Glutamatergic neuron (in vitro differentiated cells): ENCODE data around the gene NEK10. TPM values are rescaled to one million over a fixed set of nuclear protein-coding genes. Genes with fewer than 3 reads are reported as not detected.

ENCODE experiments used
- DNase-seq: peaks from one replicate; pipeline ENCODE4 v3.0.0; 2022
- H3K27ac Mint-ChIP-seq: one replicate; pipeline ENCODE4 v1.8.0; 2020; ENCODE audit warnings: mild to moderate bottlenecking, mixed read lengths, inconsistent platforms; ENCODE audit not compliant: unreplicated experiment
- H3K27me3 Mint-ChIP-seq: one replicate; pipeline ENCODE4 v1.8.0; 2020; ENCODE audit warnings: mild to moderate bottlenecking, moderate library complexity, mixed read lengths, inconsistent platforms; ENCODE audit not compliant: unreplicated experiment
- H3K36me3 Mint-ChIP-seq: one replicate; pipeline ENCODE4 v1.8.0; 2020; ENCODE audit warnings: mild to moderate bottlenecking, mixed read lengths, inconsistent platforms; ENCODE audit not compliant: unreplicated experiment
- H3K4me1 Mint-ChIP-seq: one replicate; pipeline ENCODE4 v1.8.0; 2020; ENCODE audit warnings: mild to moderate bottlenecking, low read depth, mixed read lengths, inconsistent platforms; ENCODE audit not compliant: unreplicated experiment
- H3K4me3 Mint-ChIP-seq: one replicate; pipeline ENCODE4 v1.8.0; 2020; ENCODE audit warnings: mild to moderate bottlenecking, mixed read lengths, inconsistent platforms; ENCODE audit not compliant: unreplicated experiment
- H3K9me3 Mint-ChIP-seq: one replicate; pipeline ENCODE4 v1.8.0; 2020; ENCODE audit warnings: mild to moderate bottlenecking, moderate library complexity, mixed read lengths, inconsistent platforms; ENCODE audit not compliant: unreplicated experiment
- total RNA-seq: library from RNA; stranded (reverse); fragmentation: NEBNext Ultra II Directional; extraction: Animal tissue kit (Norgen Biotek cat#: 25700); gene quantifications from one replicate; pipeline ENCODE4 v1.2.1, GENCODE V29; 2021; ENCODE audit not compliant: unreplicated experiment
- TF ChIP-seq, protein P1 (sequence below): fragments of 200-600 bp; sonication (generic); IDR thresholded peaks from one replicate; pipeline ENCODE4 v1.5.0; 2021; ENCODE audit not compliant: partially characterized antibody, unreplicated experiment

The NEK10 gene
- total RNA-seq, 1 donor from 2014 or later = 1.5 TPM

DNA sequence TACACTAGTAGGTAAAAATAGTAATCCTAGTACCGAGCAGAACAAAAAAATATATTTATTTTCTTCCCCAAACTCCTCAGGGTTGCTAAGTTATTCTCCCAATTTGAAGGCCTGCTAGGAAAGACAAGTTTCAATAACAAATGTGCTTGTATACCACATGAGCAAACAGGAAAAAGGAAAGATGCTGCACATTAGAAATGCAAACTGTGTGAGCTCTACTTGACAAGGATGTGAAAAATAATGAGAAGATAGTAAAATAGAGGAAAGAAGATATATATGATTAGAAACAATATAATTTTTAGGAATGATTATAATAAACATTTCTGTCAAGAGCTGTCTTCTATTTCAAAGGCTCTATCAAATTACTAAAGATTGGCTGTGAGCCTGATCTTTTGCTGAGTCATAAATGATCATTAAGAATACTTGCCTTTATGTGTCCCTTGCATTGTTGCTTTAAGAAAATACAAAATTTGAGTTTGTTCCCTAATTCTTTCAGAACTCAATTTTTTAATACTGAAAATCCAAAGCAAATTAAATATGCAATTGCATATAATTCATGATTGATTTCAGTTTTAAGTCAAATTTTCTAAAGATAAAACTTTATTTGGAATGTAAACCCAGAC lies 174.2 kb downstream of the NEK10 start:
- H3K27ac Mint-ChIP-seq = no peak overlapping the region

DNA sequence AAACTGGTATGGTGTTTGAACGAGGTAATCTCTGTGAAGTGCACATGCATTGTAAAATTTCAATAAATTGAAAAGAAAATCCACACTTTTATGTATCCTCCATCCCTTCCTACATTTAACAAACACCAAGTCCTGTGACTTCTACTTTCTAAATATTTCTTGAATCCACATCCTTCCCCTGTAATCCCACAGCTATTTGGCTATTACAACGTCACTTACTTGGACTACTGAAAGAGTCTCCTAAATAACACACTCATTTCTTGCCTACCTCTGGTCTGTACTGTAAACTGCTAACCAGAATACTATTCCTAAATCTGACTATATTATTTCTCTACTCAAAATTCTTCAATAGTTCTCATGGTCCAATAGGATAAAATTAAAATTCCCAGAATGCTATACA lies 176.1 kb downstream of the NEK10 start:
- H3K9me3 Mint-ChIP-seq = no peaks in the 10 kb centered on the region
- no peak overlapping the region for H3K4me3 Mint-ChIP-seq
- DNase-seq = no peak
- TF ChIP-seq, protein P1, sequence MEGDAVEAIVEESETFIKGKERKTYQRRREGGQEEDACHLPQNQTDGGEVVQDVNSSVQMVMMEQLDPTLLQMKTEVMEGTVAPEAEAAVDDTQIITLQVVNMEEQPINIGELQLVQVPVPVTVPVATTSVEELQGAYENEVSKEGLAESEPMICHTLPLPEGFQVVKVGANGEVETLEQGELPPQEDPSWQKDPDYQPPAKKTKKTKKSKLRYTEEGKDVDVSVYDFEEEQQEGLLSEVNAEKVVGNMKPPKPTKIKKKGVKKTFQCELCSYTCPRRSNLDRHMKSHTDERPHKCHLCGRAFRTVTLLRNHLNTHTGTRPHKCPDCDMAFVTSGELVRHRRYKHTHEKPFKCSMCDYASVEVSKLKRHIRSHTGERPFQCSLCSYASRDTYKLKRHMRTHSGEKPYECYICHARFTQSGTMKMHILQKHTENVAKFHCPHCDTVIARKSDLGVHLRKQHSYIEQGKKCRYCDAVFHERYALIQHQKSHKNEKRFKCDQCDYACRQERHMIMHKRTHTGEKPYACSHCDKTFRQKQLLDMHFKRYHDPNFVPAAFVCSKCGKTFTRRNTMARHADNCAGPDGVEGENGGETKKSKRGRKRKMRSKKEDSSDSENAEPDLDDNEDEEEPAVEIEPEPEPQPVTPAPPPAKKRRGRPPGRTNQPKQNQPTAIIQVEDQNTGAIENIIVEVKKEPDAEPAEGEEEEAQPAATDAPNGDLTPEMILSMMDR = no peak
- H3K36me3 Mint-ChIP-seq = no peaks in the 10 kb centered on the region
- H3K4me1 Mint-ChIP-seq = no peaks in the 10 kb centered on the region
- H3K27me3 Mint-ChIP-seq = no peaks in the 10 kb centered on the region
- no peak overlapping the region for H3K27ac Mint-ChIP-seq

More for the DNA sequence above, 174.2 kb downstream of the NEK10 start:
- no peaks in the 10 kb centered on the region for H3K9me3 Mint-ChIP-seq
- no peaks in the 10 kb centered on the region for H3K36me3 Mint-ChIP-seq
- H3K4me3 Mint-ChIP-seq = no peak overlapping the region
- H3K4me1 Mint-ChIP-seq = no peaks in the 10 kb centered on the region
- peaks cover 2% of the 10 kb centered on the region for H3K27me3 Mint-ChIP-seq
- TF ChIP-seq, protein P1 = no peak
- no peak for DNase-seq

DNA sequence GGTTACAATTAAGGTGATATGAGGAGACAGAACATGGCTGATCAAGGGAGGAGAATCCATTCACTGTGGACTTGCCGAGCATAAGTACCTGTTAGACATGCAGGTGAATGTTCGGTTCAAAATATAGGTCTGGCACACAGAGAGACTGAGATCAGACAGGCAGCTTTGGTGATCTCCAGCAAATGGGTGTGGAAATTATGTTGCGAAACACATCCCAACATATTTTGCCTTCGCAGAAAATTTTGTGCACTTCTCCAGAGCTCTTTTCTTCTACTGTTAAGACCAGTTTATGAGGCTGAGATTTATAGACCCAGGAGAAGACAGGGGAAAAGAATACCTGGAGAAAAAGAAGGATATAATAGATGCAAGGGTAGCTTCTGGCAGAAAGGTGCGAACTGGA lies 183.2 kb downstream of the NEK10 start:
- no peak for DNase-seq
- Mint-ChIP-seq H3K27me3 (no peaks in the 10 kb centered on the region), H3K9me3 (peaks cover 1% of the 10 kb centered on the region), H3K4me1 (no peaks in the 10 kb centered on the region), H3K36me3 (no peaks in the 10 kb centered on the region), H3K4me3 (no peak overlapping the region), H3K27ac (no peak overlapping the region)
- TF ChIP-seq, protein P1 = no peak

DNA sequence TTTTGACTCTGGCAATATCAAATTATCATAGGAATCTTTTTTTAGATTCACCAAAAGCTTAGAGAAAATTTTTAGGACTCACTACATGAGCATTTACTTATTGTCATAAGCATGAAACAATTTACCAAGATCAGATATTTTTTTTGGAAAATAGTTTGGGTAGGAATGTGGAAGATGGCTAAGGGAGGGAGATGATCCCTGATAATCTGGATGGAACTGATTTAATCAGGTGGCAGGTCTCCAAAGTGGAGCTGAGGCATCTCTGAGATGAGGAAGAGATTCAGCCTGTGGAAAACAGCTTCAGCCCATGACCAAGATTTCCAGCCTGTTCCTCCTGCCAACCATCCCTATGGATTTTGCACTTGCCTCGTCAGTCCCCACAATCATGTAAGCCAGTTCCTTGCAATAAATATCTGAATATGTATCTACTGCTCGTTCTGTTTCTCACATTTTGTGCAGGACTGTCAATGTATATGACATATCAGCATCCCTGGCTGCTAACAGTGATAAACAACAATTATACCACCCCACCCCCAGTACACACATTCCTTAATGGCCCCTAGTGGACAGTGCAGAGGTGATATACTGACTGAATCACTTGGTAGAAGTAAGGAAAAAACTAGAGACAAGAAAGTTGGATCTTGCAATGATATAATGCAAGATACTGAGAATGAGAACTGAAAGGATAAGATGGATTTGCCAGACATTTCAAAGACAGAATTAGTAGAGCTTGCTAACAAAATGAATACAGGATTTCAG lies 183.8 kb downstream of the NEK10 start:
- H3K27ac Mint-ChIP-seq = no peak overlapping the region
- no peak for DNase-seq
- TF ChIP-seq, protein P1 = no peak
- no peaks in the 10 kb centered on the region for H3K36me3 Mint-ChIP-seq
- no peaks in the 10 kb centered on the region for H3K4me1 Mint-ChIP-seq
- peaks cover 1% of the 10 kb centered on the region for H3K9me3 Mint-ChIP-seq
- H3K4me3 Mint-ChIP-seq = no peak overlapping the region
- H3K27me3 Mint-ChIP-seq = no peaks in the 10 kb centered on the region

DNA sequence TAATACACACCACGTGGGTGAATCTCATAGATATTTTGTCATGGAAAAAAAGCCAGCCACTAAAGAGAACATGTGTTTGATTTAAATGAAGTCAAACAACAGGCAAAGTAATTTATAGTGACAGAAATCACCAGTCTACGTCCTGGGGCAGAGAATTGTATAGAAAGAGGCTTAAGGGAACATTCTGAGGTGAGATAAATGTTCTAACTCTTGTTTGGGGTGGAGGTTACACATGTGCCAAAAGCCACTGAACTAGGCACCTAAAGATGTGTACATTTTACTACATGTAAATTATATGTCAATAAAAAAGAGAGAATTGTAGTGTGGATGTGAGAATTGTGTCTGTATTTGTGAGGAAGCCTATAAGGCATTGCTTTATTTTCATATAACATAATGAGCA lies 184.9 kb downstream of the NEK10 start:
- no peaks in the 10 kb centered on the region for H3K4me1 Mint-ChIP-seq
- H3K27me3 Mint-ChIP-seq = no peaks in the 10 kb centered on the region
- no peak for DNase-seq
- peaks cover 1% of the 10 kb centered on the region for H3K9me3 Mint-ChIP-seq
- H3K4me3 Mint-ChIP-seq = no peak overlapping the region
- no peaks in the 10 kb centered on the region for H3K36me3 Mint-ChIP-seq
- TF ChIP-seq, protein P1 = no peak
- no peak overlapping the region for H3K27ac Mint-ChIP-seq
